GM18873 (cell line): ENCODE measurements around the gene STARD9.
"Not testable (repeated sequence)": the region's sequence is repeated elsewhere in the genome, so short reads cannot be mapped to it uniquely, and the experiment has no call there.

Source experiments
- ATAC-seq: cut with Tn5 transposase; IDR thresholded peaks from one replicate; pipeline ENCODE4 v1.9.1; 2021; ENCODE audit warnings: mild to moderate bottlenecking, moderate library complexity, moderate number of reproducible peaks; ENCODE audit not compliant: unreplicated experiment, low FRiP score

The STARD9 gene

DNA sequence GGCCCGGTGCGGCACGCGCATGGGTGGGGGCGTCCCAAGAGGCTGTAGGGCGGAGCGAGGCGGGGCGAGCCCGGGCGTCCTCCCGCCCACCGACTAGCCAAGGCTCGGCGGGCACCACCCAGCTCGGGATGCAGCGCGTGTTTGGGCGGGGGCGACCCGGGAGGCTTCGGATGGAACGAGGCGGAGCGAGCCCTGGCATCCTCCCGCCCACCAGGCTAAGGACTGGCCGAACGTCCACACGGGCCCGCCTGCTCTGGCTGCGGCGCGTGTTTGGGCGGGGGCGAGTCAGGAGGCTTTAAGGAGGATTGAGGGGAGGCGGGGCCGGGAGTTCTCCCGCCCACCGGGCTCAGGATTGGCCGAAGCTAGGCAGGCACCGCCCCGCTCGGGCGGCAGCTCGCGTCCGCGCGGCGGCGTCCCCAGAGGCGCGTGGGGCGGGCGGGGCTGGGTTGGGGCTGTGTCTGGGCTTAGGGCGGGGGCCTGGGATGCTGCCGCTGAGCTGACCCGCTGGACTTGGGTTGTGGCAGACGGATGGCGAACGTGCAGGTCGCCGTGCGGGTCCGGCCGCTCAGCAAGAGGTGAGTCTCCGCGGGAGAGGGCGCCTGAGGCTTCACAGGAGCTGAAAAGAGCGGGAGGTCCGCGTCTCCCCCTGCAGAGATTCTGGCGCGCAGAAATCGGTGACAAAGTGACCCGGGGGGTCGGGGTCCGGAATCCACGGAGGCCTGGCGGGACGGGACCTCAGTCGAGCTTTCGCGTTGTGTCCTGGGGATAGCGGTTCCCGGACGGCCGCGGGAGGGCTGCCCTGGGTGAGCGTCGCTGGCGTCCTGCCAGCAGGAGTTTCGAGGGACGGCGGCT, at the start of gene STARD9:
Gene STARD9 (plus strand): TSS at position 419 of the 852 bp plus-strand sequence. CDS start 110 bp downstream, at position 529.
- ATAC-seq: peak; percentile 82

GRCh38 chr15:42528970-42529369, 46.4 kb upstream of the STARD9 start:
- ATAC-seq: no peak

DNA sequence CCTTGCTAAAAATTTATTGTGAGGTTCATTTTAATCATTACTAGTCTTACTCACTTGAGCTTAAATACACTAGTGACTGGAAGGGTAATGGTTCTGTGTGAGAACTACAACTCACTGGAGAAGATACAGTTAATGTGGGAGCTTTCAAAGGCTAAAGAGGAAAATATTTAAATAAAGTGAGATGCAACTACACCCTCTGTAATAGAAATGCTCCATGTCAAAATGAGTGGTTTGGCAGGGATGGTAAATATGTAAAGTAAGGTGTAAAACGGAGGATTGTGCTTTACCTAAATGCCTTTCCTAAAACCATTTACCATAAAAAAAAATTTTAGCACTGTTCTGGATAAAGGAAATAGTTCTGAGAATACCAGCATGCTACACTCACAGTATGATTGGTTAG, 42.2 kb upstream of the STARD9 start:
- ATAC-seq: no peak

GRCh38 chr15:42544853-42545629, 30.4 kb upstream of the STARD9 start:
- no peak for ATAC-seq

GRCh38 chr15:42547918-42548248, 27.5 kb upstream of the STARD9 start:
- ATAC-seq: peak; percentile 5

DNA sequence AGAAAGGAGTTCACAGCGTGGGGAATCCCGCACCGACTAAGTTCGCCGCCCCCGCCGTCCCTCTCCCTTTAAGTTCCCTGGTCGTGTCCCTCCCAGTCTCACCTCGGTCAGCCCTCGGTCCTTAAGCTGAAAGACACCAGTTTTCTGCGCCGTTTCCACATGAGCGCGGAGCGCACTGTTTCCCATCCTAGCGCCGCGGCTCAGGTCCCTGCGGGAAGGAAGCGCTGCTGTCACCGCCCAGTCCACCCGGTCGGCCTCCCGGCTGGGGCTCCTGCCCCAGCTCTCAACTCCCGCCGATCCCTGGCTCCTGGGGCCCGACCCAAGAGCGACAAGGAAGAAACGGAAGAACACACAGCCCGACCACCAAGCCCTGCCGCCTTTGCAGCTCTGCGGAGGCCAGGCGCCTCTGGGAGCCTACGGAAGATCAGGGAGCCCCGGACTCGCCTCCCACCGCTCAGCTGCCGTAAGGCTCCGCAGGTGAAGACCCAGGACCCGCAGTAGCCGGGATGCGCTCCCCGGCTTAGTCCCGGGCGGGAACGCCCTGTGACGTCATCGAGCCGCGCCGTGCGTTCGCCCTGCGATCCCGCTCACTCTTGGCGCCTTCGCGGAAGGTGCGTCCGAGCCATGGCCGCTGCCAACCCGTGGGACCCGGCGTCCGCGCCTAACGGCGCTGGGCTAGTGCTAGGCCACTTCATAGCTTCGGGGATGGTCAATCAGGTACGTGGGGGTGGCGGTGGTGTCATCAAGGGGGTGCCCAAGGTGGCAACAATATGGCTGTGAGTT, 27.0 kb upstream of the STARD9 start, which contains the start of the genes HAUS2 and LRRC57:
Gene HAUS2 (plus strand): TSS at position 590 of the 783 bp plus-strand sequence. CDS start 35 bp downstream, at position 625.
Gene LRRC57 (minus strand): TSS at position 545 of the 783 bp plus-strand sequence. CDS start 359 bp downstream, at position 186.
- peak; percentile 65 for ATAC-seq

GRCh38 chr15:42549032-42549491, 26.3 kb upstream of the STARD9 start:
- ATAC-seq: no peak

DNA sequence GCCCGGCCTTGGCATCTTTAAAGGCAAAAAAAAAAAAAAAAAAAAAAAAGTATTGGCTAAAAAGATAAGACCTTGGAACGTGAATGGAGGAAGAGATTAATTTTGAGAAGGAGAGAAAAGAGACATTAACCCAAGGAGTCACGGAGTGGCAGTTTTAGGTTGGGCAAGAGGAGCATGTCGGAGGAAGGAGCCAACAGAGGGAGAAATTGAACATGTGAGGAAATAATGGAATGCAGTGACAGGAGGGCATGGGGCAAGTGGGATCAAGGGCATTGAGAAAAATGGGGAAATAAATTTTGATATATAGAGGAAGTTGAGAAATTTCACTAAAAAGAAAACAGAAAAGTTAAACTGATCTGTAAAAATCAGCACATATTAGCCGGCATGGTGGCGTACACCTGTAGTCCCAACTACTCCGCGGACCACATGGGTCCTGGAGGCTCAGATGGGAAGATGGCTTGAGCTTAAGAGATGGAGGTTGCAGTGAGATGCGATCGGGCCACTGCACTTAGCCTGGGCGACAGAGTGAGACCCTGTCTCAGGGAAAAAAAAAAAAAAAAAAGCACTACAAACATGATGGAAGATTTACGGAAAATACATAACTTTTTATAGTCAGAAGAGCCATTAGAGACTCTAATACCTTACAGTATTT, 25.5 kb upstream of the STARD9 start:
- ATAC-seq: no peak

DNA sequence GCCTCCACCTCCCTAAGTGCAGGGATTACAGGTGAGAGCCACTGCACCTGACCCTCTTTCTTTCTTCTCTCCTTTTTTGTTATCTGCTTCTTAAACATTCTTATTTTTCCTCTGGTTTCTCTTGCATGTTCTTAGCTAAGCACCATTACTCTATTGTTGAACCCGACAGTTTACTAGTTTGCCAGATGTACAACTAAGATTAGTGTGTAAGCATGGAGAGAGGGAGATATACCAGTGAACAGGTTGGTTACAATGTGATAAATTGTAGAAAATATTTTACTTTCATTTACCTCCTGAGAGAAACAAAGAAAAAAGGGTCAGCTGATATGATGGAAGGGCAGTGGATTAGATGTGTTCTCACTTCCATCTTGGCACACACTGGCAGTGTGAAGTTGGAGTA, 21.9 kb upstream of the STARD9 start:
- ATAC-seq: no peak

DNA sequence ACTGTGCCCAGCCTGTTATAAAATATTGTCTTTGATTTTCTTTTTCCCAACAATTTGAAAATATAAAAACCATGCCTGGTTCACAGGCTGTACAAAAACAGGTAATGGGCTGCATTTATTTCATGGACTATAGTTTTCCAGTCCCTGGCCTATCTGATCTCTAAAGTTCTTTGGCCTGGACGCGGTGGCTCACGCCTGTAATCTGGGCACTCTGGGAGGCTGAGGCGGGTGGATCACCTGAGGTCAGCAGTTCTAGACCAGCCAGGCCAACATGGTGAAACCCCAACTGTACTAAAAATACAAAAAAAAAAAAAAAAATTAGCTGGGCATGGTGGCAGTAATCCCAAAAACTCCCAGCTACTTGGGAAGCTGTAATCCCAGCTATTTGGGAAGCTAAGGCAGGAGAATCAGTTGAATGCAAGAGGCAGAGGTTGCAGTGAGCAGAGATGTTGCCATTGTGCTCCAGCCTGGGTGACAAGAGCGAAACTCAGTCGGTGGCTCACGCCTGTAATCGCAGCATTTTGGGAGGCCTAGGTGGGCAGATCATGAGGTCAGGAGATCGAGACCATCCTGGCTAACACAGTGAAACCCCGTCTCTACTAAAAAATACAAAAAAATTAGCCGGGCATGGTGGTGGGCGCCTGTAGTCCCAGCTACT, 18.7 kb upstream of the STARD9 start:
- ATAC-seq: not testable (repeated sequence)

GRCh38 chr15:42558739-42559138, 16.7 kb upstream of the STARD9 start:
- no peak for ATAC-seq

DNA sequence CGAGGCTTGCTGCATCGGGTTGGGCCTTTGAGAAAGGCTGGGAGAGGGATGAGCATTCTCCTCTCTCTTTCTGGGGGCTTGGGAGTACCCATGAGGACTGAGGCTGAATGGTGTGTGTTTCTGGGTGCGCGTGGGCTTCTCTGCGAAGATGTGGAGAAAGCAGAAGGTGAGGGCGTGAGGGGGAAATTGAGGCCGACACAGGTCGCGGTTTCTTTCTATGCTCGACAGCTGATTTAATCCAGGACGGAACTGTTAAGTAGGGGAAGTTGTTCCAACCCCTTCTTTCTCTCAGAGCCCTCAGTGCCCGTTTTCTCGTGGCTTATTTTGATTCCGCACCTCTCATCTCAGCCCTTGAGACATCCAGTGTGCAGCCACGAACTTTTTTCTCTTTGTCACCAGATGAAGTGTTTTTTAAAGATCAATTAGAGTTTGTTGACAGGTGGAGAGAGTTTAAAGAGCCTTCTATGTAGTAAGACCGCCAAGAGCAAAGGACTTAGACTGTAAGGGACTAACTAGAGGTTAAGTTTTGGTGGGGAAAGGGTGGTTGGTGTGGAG, 711 bp downstream of the STARD9 start:
- ATAC-seq: no peak

DNA sequence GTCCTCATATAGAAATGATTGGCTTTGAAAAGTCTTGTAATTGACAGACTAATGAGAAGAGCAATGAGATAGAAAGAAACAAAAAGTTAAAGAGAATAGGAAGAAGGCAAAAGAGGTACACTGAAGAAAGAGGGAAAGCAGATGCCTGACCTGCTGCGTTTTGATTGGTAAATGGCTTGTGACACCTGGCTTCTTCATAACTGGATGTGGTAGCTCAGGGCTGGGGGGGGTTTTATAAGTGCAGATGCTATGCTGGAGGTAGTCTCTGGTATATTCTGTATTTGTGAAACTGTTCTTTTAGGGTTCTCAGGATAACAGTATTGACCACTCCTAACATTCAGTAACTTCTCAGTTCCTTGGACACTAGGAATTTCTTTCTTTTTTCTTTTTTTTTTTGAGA, 1.4 kb downstream of the STARD9 start:
- no peak for ATAC-seq

DNA sequence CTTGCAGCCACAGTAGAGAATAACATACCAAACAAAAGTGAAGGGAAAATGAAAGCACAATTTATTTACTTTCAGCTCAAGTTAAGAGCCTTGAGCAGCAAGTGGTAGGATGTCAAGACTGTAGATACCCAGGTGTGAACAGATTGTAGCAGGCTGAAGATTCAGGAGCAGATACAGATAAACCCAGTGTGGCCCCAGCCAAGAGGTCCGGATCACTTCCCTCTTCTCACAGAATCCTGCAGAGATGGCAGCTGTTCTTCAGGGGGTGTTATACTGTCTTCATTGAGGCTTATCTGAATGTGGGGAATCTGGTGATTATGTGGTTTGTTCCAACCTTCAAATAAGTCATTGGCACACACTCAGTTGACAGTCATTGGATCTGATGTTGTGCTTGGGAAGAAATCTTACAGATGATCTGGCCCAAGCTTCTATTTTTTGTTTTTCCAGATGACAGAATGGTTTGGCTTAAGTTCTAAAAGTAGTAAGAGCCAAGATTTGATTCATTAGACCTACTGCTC, 2.2 kb downstream of the STARD9 start:
- ATAC-seq: no peak

GRCh38 chr15:42578984-42579537, 3.7 kb downstream of the STARD9 start:
- no peak for ATAC-seq

DNA sequence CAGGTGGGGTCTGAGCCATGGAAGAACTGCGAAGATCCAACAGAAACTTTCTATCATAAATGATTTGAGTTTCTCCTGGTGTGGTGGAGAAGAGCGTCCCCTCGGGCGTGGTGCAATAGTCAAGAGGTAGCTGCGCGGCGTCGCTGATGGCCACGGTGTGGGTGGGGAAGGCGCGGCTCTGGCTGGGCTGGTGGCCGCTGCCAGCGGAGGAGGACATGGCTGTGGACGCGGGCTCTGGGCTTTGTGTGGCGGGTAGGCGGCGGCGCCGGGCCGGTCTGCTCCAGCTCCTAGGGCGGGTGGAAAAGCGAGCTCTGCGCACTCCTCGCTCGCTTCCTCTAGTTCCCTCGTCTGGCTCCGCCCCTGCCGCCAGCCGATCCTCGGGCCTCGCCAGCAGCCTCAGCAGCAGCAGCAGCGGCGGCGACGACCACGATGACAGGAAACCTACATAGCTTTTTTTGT, 5.9 kb downstream of the STARD9 start:
- no peak for ATAC-seq

DNA sequence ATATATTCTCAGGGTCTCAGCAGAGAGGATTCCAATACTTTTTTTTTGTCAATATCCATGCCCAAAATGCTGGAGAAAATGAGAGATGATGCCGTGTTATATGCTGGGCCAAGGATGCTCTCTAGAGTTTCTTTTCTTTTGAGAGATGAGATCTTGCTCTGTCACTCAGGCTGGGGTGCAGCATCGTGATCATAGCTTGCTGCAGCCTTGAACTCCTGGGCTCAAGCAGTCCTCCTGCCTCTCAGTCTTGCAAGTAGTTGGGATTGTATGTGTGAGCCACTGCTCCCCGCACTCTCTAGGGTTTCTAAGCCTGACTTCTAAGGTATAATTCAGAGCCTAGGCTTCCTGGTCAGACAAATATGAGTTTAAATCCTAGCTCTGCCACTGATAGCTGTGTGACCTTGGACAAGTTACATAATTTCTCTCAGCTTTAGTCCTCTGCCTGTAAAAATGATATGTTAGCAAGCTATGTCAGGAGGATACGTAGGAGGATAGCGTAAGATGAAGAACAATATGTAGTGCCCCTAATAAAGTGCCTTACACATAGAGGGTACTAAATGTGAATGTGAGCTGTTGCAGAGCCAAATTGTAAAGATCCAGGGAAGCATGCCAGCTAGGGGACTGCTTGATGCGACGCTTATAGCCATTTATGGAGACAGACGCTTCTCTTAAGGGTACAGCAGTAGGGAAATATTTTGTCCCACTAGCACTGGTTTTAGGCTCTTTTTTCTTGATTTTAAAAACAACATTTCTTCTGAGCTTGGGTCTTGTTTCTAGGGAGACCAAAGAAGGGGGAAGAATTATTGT, 7.4 kb downstream of the STARD9 start:
- no peak for ATAC-seq
